SK-MEL-5 (cell line): Measurements from ENCODE around the gene ALDOC. TPM values are rescaled to one million over a fixed set of nuclear protein-coding genes. Genes with fewer than 3 reads are reported as not detected.
"Not testable (repeated sequence)": the region's sequence is repeated elsewhere in the genome, so short reads cannot be mapped to it uniquely, and the experiment has no call there.

Source experiments
- DNase-seq: peaks from one replicate; pipeline ENCODE4 v3.0.0-alpha.2; 2016; ENCODE audit warnings: low read depth, low spot score
- in situ Hi-C: cut with HindIII; loops from 2 replicates; pipeline ENCODE4 v1.10.0; 2016; ENCODE audit warnings: low sequenced_read_pairs, high pct_unique_total_duplicates, low pct_unique_long_range_greater_than_20kb
- total RNA-seq: library from RNA; depleted of rRNA; stranded (reverse); fragments of >200 nt; shearing (Covaris generic); gene quantifications from 2 replicates; pipeline ENCODE4 v1.2.3, GENCODE V29; 2014

Gene ALDOC
- total RNA-seq, 1 experiment from 2014 or later: 24.2 TPM

- in situ Hi-C loops: no loop called here
- no peak for DNase-seq
These were observed 21.1 kb upstream of the ALDOC start for GRCh38 chr17:28597606-28598383.

GRCh38 chr17:28592260-28592659 is 15.6 kb upstream of the ALDOC start:
- in situ Hi-C loops: no loop called here
- no peak for DNase-seq

GRCh38 chr17:28585851-28586250 is 9.2 kb upstream of the ALDOC start:
- no peak for DNase-seq
- in situ Hi-C loops: no loop called here

GRCh38 chr17:28584434-28584833 is 7.7 kb upstream of the ALDOC start:
- DNase-seq: no peak
- in situ Hi-C loops: no loop called here

- no peak for DNase-seq
- in situ Hi-C loops: no loop called here
These were observed 5.8 kb upstream of the ALDOC start for GRCh38 chr17:28582513-28582912.

- in situ Hi-C loops: no loop called here
- no peak for DNase-seq
These were observed 4.3 kb upstream of the ALDOC start for GRCh38 chr17:28580959-28581358.

- in situ Hi-C loops: no loop called here
- no peak for DNase-seq
These were observed 2.8 kb upstream of the ALDOC start for GRCh38 chr17:28579526-28579925.

- in situ Hi-C loops: no loop called here
- DNase-seq: no peak
These were observed 1.8 kb upstream of the ALDOC start for GRCh38 chr17:28578246-28579195.

GRCh38 chr17:28577466-28577824 is 750 bp upstream of the ALDOC start:
- DNase-seq: no peak
- in situ Hi-C loops: no loop called here

- DNase-seq, in situ Hi-C loops: not testable (repeated sequence)
These were observed 679 bp downstream of the ALDOC start for GRCh38 chr17:28576016-28576415.

GRCh38 chr17:28575126-28575795 is 1.4 kb downstream of the ALDOC start:
- no peak for DNase-seq
- in situ Hi-C loops: no loop called here

- in situ Hi-C loops: no loop called here
- DNase-seq: no peak
These were observed 2.2 kb downstream of the ALDOC start for GRCh38 chr17:28574526-28574925.

GRCh38 chr17:28573966-28574480 is 2.7 kb downstream of the ALDOC start:
- in situ Hi-C loops: no loop called here
- no peak for DNase-seq

GRCh38 chr17:28573521-28573920 is 3.2 kb downstream of the ALDOC start:
- no peak for DNase-seq
- in situ Hi-C loops: no loop called here

GRCh38 chr17:28573040-28573380 is 3.7 kb downstream of the ALDOC start:
- DNase-seq: no peak
- in situ Hi-C loops: no loop called here

- DNase-seq: no peak
- in situ Hi-C loops: no loop called here
These were observed 4.2 kb downstream of the ALDOC start for GRCh38 chr17:28572259-28573039.

GRCh38 chr17:28571361-28572122 is 5.2 kb downstream of the ALDOC start, which contains the start of gene PIGS:
Gene PIGS, minus strand, starts transcription at chr17:28571524. Its CDS starts 28 bp downstream, at chr17:28571496.
- in situ Hi-C loops: no loop called here
- peak; percentile 93 for DNase-seq
